NCI-H748 (cell line): ENCODE results near the gene RNF114.
"Not testable (repeated sequence)": the region's sequence is repeated elsewhere in the genome, so short reads cannot be mapped to it uniquely, and the experiment has no call there.

Experiments used
- DNase-seq: peaks from one replicate; lab custom pipeline; 2025; ENCODE audit not compliant: unreplicated experiment; lab: John Stamatoyannopoulos, UW

Gene RNF114

DNA sequence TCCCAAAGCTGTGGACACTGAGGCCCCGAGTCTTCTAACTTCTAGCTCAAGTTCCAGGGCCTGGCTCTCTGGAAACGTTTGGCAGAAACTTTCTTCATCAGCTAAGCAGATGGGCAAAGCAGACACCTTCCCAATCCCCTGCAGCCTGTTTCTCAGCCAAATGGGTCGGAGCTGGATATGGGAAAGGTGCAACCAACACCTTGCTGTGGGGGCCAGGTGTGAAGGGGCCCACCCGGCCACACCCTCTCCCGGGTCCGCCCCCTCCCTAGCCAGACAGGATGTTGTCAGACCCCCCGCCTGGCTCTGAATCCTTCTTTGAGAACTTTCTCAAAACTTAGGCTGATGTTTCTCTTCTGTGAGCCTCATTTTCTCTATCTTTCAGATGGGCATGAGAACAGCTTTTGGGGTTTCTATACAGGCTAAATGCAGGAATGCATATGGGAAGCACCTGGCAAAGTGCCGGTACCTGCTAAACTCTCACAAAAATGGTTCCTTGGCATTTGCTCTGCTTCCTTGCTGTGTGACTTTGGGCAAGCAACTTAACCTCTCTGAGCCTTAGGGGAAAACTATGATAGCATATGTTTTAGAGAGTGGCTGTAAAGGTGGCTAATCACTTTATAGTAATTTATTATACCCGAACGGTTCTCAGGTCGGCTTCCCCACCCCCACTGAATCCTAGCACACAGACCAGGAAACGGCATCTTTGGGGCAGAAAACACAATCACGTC lies 48.4 kb downstream of the RNF114 start:
- no peak for DNase-seq

DNA sequence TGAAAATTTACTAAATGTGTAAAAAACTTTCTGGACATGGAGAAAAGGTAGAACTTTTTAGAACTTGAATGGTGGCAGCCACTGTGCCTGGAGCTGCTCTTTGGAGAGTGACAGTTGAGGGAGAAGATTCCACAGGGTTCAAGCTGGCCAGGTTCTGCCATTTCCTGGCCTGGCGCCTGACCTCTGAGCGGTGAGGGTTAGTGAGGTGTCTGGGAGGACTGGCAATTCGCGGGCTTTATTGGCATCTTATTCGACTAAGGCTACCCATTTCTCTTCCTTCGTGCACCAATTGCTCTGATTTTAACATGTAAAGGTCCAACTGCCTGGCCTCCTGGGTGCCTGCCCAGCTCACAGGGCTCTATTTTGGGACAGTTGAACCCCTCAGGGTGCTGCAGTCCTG lies 49.0 kb downstream of the RNF114 start:
- DNase-seq, result no peak

DNA sequence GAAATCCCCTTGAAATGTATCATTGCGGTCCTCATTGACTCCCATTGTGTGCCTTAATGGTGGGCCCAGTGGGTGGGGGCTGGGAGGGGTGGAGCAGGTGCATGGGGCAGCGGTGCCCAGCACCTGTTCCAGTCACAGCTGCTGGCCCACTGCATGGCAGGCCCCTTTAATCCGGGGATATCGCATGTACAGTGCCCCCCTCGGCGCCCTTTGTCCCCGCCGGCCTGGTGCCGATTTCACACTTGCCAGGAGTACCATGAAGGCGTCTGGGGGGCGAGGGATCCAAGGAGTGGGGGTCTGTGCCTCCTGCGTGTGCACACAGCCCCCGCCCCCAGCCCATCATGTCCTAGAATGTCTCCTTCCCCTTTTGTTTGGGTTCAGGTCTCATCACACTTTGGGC lies 49.4 kb downstream of the RNF114 start:
- no peak for DNase-seq

DNA sequence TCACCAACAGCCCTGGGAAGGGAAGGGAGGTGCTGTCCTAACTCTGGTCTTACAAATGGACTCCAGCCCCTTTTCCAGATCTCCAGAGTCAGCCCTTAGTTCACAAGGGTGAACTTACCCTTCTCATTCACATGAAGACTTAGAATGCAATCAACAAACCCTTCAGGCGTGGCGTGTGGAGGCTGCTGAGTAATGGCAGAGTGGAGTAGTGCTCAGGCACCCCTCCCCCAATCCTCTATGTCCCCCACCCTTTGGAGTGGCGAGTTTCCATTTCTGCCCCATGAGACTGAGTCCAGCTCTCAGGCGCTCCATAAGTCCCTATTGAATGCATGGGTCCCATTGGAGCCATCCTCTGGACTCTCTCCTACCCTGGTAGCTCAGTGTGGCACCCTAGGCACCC lies 49.9 kb downstream of the RNF114 start:
- no peak for DNase-seq

DNA sequence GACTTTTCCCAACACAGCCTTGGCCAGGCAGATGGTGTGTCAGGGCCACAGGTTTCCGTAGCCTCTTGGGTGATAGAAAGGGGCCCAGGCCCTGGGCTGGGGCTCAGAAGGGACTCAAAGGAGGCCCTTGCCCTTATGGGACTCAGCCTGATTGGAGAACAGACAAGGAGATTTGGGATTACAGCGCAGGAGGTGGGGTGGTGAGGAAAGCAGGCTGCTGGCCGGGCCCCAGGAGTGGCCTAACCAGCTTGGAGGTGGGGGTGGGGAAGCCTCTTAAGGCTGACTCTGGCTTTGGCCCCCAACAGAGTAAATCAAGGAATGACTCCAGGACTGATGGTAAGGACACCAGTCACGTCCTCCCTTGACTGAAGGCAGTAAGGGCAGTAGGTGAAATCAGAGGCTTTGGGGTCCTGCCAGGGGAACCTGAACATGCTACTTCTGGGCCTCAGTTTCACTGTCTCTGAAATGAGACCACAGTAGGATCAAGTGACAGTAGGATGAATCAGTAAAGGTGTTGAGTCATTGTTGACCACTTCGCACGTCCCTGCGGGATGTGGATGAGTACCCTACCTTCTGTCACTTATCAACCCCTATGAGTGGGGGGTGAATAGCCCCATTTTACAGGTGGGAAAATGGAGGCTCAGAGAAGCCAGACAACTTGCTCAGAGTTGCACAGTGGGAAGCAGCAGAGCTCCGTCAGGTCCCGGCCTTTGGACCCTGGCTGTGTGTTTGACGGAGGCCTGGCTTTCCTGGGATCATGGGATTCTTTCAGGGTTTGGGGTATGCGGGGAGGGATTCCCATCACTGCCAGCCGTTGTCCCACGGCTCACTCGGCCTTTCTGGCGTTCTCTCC lies 51.0 kb downstream of the RNF114 start:
- DNase-seq, result no peak

DNA sequence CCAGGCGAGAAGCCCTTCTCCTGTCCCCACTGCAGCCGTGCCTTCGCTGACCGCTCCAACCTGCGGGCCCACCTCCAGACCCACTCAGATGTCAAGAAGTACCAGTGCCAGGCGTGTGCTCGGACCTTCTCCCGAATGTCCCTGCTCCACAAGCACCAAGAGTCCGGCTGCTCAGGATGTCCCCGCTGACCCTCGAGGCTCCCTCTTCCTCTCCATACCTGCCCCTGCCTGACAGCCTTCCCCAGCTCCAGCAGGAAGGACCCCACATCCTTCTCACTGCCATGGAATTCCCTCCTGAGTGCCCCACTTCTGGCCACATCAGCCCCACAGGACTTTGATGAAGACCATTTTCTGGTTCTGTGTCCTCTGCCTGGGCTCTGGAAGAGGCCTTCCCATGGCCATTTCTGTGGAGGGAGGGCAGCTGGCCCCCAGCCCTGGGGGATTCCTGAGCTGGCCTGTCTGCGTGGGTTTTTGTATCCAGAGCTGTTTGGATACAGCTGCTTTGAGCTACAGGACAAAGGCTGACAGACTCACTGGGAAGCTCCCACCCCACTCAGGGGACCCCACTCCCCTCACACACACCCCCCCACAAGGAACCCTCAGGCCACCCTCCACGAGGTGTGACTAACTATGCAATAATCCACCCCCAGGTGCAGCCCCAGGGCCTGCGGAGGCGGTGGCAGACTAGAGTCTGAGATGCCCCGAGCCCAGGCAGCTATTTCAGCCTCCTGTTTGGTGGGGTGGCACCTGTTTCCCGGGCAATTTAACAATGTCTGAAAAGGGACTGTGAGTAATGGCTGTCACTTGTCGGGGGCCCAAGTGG lies 51.9 kb downstream of the RNF114 start:
- no peak for DNase-seq

DNA sequence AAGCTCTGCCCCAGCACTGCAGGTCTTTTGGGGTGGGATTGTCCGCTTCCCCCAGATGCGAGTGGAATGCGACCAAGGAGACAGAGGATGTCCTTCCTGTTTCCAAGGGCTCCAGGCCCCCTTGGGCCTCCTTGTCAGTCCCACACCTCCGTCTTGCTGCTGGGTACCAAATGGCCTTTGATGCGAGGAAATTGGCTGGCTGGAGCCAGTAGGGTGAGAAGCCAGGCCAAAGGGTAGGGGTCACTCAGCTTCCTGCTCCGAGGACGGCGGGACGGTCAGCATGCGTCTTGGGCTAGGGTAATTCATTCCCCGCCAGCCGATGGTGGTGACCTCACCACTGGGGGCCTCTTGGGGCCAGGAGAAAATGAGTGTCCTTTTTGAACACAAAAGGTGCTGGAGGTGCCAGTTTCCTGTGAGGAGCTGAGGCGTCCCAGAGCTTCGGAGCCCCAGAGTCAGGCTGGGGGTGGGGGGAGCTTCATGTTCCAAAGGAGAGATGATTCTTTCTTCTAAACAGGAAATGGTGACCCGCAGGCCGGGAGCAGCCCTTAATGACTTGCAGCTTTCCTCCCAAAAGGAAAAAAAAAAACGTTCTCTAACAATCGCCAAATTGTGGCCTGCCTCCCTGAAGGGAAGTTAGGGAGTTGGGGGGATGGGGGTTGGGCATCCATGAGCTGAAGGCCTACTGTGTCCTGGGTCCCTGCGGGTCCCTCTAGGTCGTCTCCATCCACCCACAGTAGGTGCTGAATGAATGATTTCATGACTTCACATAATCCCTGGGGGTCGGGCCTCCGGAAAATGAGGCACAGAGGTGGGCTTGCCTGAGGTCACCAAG lies 53.3 kb downstream of the RNF114 start:
- DNase-seq, result no peak

DNA sequence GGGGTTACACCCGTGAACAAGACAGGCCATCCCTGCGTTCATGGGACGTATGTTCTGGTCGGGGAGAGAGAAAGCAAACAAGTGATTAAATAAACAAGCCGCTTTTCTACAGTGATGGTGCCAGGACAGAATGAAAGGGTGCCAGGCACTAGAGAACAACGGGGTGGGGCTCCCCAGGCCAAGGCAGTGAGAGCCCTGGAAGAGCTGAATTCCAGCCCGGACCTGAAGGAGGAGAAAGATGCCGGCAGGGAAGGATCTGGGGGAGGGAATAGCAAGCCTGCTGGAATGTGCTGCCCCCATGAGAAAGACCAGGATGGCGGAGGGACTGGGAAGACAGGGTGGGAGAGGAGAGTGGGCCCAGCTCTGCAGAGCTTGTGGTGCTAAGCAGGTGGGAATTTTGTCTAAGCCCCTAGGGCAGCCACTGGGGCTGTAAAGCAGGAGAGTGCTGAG lies 54.1 kb downstream of the RNF114 start:
- no peak for DNase-seq

DNA sequence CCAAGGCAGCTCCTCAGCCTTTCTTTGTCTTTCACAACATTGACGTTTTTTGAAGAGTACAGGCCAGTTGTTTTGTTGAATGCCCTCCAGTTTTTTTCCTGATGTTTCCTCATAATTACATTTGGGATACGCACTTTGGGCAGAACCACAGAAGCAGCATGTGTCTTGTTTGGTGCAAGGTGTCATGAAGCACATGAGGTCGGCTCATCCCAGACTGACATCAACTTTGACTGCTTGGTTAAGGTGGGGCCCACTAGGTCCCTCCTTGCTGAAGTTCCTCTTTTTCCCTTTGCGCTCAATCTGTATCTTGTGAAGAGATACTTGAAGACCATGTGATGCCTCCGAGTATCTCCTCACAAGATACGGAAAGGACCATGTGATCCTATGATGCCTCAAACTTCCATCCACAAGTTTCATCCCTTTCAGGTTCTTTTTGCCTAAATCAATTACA lies 57.1 kb downstream of the RNF114 start:
- DNase-seq, result no peak

DNA sequence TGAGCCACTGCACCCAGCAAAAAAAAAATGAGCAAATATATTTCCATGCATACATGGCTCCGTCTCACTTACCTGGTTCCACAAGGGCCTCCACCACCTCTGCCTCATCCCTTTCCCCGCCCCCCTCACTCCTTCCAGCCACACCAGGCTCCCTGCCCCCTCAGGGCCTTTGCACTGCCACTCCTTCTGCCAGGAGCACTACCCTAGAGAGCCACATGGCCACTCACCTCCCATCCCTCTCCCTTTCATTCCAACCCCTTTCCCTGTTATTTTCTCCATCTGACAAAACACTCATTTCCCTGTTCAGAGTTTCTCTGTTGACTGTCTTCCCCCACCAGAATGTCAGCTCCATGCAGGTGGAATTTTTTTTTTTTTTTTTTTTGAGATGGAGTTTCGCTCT lies 59.4 kb downstream of the RNF114 start:
- no peak for DNase-seq

DNA sequence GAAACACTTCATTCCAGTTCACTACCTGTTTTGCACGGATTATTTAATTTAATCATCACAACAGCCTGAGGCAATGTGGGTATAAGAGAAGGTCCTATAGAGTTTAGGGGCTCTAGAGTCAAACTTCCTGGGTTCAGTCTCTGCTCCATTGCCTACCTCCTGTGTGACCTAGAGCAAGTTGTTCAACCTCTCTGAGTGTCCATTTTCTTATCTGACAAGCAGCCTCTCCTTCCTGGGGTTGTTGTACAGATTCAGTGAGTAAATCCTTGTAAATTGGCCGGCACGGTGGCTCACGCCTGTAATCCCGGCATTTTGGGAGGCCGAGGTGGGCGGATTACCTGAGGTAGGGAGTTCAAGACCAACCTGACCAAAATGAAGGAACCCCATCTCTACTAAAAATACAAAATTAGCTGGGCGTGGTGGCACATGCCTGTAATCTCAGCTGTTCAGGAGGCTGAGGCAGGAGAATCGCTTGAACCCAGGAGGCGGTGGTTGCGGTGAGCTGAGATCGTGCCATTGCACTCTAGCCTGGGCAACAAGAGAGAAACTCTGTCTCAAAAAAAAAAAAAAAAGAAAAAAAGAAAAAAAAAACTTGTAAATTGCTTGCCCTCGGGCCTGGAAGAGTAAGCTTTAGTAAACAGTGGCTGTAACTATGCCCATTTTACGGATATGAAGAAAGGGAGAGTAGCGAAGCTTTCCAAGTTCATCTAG lies 62.4 kb downstream of the RNF114 start:
- DNase-seq, result not testable (repeated sequence)

DNA sequence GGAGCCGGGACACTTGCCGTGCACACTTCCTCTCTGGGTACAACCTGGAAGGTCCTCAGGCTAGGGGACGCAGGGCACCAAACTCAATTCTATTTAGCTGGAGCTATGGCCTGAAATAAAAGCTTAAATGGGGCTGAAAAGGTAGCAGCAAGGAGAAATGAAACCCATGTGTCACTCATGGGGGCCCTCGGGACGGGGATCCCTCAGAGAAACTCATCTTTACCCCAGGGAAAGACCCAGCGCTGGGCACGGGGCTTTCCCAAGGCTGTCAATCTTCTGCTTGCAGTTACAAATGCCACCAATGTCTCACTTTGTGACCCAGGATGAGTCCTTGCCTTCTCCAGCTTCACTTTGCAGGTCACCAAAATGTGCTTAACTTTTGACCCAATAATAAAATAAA lies 63.1 kb downstream of the RNF114 start:
- no peak for DNase-seq

DNA sequence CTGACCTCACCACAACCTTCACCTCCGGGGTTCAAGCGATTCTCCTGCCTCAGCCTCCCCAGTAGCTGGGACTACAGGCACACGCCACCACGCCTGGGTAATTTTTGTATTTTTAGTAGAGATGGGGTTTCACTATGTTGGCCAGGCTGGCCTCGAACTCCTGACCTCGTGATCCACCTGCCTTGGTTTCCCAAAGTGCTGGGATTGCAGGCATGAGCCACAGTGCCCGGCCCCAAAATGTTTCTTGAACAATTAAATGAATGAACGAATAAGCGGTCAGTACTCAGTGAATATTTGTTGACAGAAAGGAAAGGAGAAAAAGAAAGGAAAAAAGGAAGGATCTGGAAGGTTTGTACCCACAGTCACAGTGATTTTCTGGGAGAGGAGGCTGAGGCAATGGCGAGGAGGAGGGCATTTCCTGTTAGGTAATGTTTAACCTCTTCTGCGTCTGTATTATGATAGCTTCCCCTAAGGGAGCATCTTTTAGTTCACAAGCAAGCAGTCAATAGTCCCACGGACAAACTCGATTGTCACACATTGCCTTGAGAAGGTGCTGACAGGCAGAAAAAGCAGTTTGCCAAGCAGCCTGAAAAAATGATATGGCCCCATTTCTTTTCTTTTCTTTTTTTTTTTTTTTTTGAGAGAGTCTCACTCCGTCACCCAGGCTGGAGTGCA lies 64.5 kb downstream of the RNF114 start:
- DNase-seq, result not testable (repeated sequence)

DNA sequence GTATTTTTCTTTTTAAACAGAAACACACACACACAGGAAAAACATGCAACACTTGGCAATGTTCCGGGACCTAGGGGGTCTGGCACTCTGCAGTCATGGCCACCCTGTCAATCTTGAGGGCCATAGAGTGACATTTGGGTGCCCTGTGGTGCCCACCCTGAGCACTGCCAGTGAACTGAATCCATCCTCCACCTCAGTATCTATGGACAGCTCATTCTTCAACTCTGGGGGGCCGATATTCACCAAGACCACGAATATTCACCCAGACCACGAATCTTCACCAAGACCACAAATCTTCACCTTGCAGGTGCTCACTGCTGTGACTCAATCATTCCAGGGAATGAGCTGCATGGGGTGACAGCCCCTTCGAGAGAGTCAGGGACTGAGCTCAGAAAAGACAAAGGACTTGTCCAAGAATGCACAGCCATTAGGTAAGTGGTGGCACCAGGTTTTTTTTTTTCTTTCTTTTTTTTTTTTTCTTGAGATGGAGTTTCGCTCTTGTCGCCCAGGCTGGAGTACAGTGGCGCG lies 65.7 kb downstream of the RNF114 start:
- no peak for DNase-seq

DNA sequence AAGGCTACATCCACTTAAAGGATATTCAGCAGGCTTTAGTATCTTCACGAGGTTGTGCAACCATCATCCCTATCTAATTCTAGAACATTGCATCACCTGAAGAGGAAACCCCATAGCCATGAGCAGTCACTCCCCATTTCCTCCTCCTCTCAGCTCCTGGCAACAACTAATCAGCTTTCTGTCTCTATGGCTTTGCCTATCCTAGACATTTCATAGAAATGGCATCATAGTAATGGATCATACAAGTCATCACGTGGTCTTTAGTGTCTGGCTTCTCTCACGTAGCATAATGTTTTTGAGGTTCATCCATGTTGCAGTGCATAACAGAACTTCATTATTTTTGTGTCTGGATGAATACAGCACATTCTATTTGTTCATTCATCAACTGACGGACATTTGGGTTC lies 67.1 kb downstream of the RNF114 start:
- no peak for DNase-seq
